Neuronal stem cell (in vitro differentiated cells): ENCODE results near the gene WDFY3.

ENCODE experiments used
- DNase-seq: peaks from one replicate; pipeline ENCODE4 v3.0.0-alpha.2; 2013; ENCODE audit warnings: low spot score
- H2AFZ ChIP-seq: one replicate; pipeline ENCODE4 v1.6.1; 2013; ENCODE audit warnings: mild to moderate bottlenecking, low read length, inconsistent platforms
- H2AK5ac ChIP-seq: 2 replicates; pipeline ENCODE4 v1.6.1; 2013; ENCODE audit warnings: low read depth, mild to moderate bottlenecking, inconsistent platforms, low read length, moderate library complexity, mixed read lengths
- H2BK120ac ChIP-seq: 2 replicates; pipeline ENCODE4 v1.6.1; 2013; ENCODE audit warnings: low read depth, mild to moderate bottlenecking, inconsistent platforms, low read length, moderate library complexity, mixed read lengths
- H2BK12ac ChIP-seq: one replicate; pipeline ENCODE4 v1.6.1; 2013; ENCODE audit warnings: low read length, inconsistent platforms
- H2BK15ac ChIP-seq: 2 replicates; pipeline ENCODE4 v1.6.1; 2013; ENCODE audit warnings: mild to moderate bottlenecking, low read length, inconsistent platforms, mixed read lengths
- H2BK5ac ChIP-seq: one replicate; pipeline ENCODE4 v1.6.1; 2013; ENCODE audit warnings: inconsistent platforms, mild to moderate bottlenecking, low read length, moderate library complexity
- H3K14ac ChIP-seq: one replicate; pipeline ENCODE4 v1.6.1; 2013; ENCODE audit warnings: low read length, inconsistent platforms
- H3K18ac ChIP-seq: 2 replicates; pipeline ENCODE4 v1.6.1; 2013; ENCODE audit warnings: low read length, inconsistent platforms
- H3K23ac ChIP-seq: 2 replicates; pipeline ENCODE4 v1.6.1; 2013; ENCODE audit warnings: low read depth, mild to moderate bottlenecking, mixed read lengths, low read length, inconsistent platforms; ENCODE audit not compliant: poor library complexity
- H3K27ac ChIP-seq: replicated peaks from 3 replicates; pipeline ENCODE4 v1.5.1; 2013; ENCODE audit warnings: low read length, inconsistent platforms
- H3K27me3 ChIP-seq, 3 experiments: 2 replicates each; pipeline ENCODE4 v1.6.1; 2013; ENCODE audit warnings: low read length in 3 of 3, mild to moderate bottlenecking in 2 of 3, inconsistent platforms in 1 of 3, low read depth in 1 of 3, mixed read lengths in 1 of 3, moderate library complexity in 1 of 3; ENCODE audit not compliant: control insufficient read depth in 3 of 3, insufficient read depth in 3 of 3
- H3K36me3 ChIP-seq, 2 donors: replicated peaks in 1 of 2; 2 replicates each; pipeline ENCODE4 v1.6.1; 2013; ENCODE audit warnings: low read length in 2 of 2; ENCODE audit not compliant: control insufficient read depth in 2 of 2, insufficient read depth in 2 of 2
- H3K4ac ChIP-seq: 2 replicates; pipeline ENCODE4 v1.6.1; 2013; ENCODE audit warnings: inconsistent platforms, mild to moderate bottlenecking, low read length, moderate library complexity
- H3K4me1 ChIP-seq, 2 donors: 1 replicate in 1 of 2; 2 replicates in 1 of 2; pipeline ENCODE4 v1.6.1; 2013; ENCODE audit warnings: low read length in 2 of 2, low read depth in 1 of 2; ENCODE audit not compliant: control insufficient read depth in 2 of 2, insufficient read depth in 1 of 2
- H3K4me2 ChIP-seq: one replicate; pipeline ENCODE4 v1.6.1; 2013; ENCODE audit warnings: mild to moderate bottlenecking, low read length, inconsistent platforms; ENCODE audit not compliant: insufficient read depth, poor library complexity, severe bottlenecking
- H3K4me3 ChIP-seq, 2 donors: 2 replicates each; pipeline ENCODE4 v1.5.1; 2013; ENCODE audit warnings: low read length in 2 of 2, mild to moderate bottlenecking in 2 of 2, inconsistent platforms in 1 of 2, moderate library complexity in 1 of 2
- H3K79me1 ChIP-seq: one replicate; pipeline ENCODE4 v1.6.1; 2013; ENCODE audit warnings: low read depth, mild to moderate bottlenecking, inconsistent platforms, low read length, moderate library complexity
- H3K9ac ChIP-seq: one replicate; pipeline ENCODE4 v1.6.1; 2013; ENCODE audit warnings: mild to moderate bottlenecking, low read depth, low read length, inconsistent platforms; ENCODE audit not compliant: poor library complexity
- H3K9me3 ChIP-seq, 2 donors: replicated peaks in 1 of 2; 2 replicates each; pipeline versions ENCODE3 to v1.6.1; 2013; ENCODE audit warnings: low read length in 2 of 2, mild to moderate bottlenecking in 2 of 2, inconsistent platforms in 1 of 2, low read depth in 1 of 2, mixed read lengths in 1 of 2, moderate library complexity in 1 of 2; ENCODE audit not compliant: control insufficient read depth in 2 of 2, insufficient read depth in 1 of 2
- H4K8ac ChIP-seq: one replicate; pipeline ENCODE4 v1.6.1; 2013; ENCODE audit warnings: low read depth, mild to moderate bottlenecking, inconsistent platforms, low read length, moderate library complexity
- H4K91ac ChIP-seq: one replicate; pipeline ENCODE4 v1.6.1; 2013; ENCODE audit warnings: low read length, low read depth, mild to moderate bottlenecking, inconsistent platforms; ENCODE audit not compliant: poor library complexity
- WGBS, 2 donors: extraction: QIAGEN DNeasy Blood & Tissue Kit; methylation state at CpG; one replicate each; pipeline ENCODE4 v1.1.7; 2013; ENCODE audit warnings: missing lambda C conversion rate in 2 of 2, mixed read lengths in 1 of 2; ENCODE audit not compliant: insufficient read length in 2 of 2, insufficient replicate concordance in 1 of 2; ENCODE audit errors: extremely low coverage in 2 of 2; 5-methylcytosine and 5-hydroxymethylcytosine counted together

WDFY3 gene

DNA sequence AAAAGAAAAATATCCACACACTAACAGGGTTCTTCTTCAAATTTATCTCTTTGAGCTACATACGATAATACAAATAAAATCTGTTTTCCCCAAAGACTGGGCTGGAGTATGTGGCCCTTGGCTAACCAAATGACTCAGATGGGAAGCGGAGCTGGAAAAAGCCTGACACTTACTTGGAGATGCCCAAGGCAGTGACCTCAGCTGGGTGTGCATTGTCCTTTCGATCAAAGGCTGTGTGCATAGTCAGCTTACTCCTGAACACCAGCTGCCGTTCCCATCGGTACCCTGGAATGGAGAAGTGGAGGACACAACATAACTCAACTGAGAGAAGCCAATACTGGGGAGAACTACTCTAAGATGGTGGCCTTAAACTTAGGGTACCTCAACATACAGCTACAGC lies 288.5 kb downstream of the WDFY3 start:
- Histone ChIP-seq H3K79me1 (peaks cover 2% of the 10 kb centered on the region), H3K9ac (no peak overlapping the region), H2AK5ac (no peak overlapping the region), H3K4me1 (peaks cover 3 to 19% of the 10 kb centered on the region in 2 donors), H2BK5ac (no peak overlapping the region), H3K4me2 (no peak overlapping the region), H3K4ac (no peak overlapping the region), H3K18ac (no peak overlapping the region), H3K23ac (no peak overlapping the region), H3K4me3 (no peak overlapping the region), H3K36me3 (peaks cover 12 to 94% of the 10 kb centered on the region in 2 donors), H3K27me3 (no peaks in the 10 kb centered on the region), H2BK12ac (no peak overlapping the region), H2AFZ (no peak overlapping the region), H3K9me3 (no peaks in the 10 kb centered on the region), H3K14ac (no peak overlapping the region), H3K27ac (no peak overlapping the region), H4K91ac (no peak overlapping the region), H2BK15ac (no peak overlapping the region), H4K8ac (no peak overlapping the region), H2BK120ac (no peak overlapping the region)
- no peak for DNase-seq
- no CpG with 5 or more reads among the region's 5 CpGs for WGBS, 2 donors

GRCh38 chr4:84677093-84677492 lies 289.4 kb downstream of the WDFY3 start:
- no CpG with 5 or more reads among the region's 9 CpGs for WGBS, 2 donors
- Histone ChIP-seq H4K91ac (no peak overlapping the region), H2BK12ac (no peak overlapping the region), H3K9me3 (no peaks in the 10 kb centered on the region), H2BK5ac (no peak overlapping the region), H3K4me1 (peaks cover 3 to 12% of the 10 kb centered on the region in 2 donors), H3K14ac (no peak overlapping the region), H3K4me2 (no peak overlapping the region), H3K27ac (no peak overlapping the region), H2BK15ac (no peak overlapping the region), H3K18ac (no peak overlapping the region), H3K4ac (no peak overlapping the region), H3K79me1 (peaks cover 2% of the 10 kb centered on the region), H2BK120ac (no peak overlapping the region), H3K27me3 (no peaks in the 10 kb centered on the region), H3K9ac (no peak overlapping the region), H3K36me3 (peaks cover 12 to 94% of the 10 kb centered on the region in 2 donors), H4K8ac (no peak overlapping the region), H2AK5ac (no peak overlapping the region), H3K4me3 (no peak overlapping the region), H3K23ac (no peak overlapping the region), H2AFZ (no peak overlapping the region)
- DNase-seq = no peak

- Histone ChIP-seq H3K4me2 (no peak overlapping the region), H2AK5ac (no peak overlapping the region), H2BK15ac (no peak overlapping the region), H3K18ac (no peak overlapping the region), H2BK120ac (no peak overlapping the region), H3K4me3 (no peak overlapping the region), H3K79me1 (no peaks in the 10 kb centered on the region), H3K14ac (no peak overlapping the region), H4K8ac (no peak overlapping the region), H2BK12ac (no peak overlapping the region), H2BK5ac (no peak overlapping the region), H3K4ac (no peak overlapping the region), H4K91ac (no peak overlapping the region), H3K23ac (no peak overlapping the region), H2AFZ (no peak overlapping the region), H3K36me3 (peaks cover 7 to 95% of the 10 kb centered on the region in 2 donors), H3K9ac (no peak overlapping the region), H3K9me3 (no peaks in the 10 kb centered on the region), H3K27ac (no peak overlapping the region), H3K4me1 (peaks cover 0 to 2% of the 10 kb centered on the region in 2 donors), H3K27me3 (no peaks in the 10 kb centered on the region)
- DNase-seq = no peak
- no CpG with 5 or more reads among the region's 1 CpG for WGBS, 2 donors
Measured at GRCh38 chr4:84673475-84674240, 292.8 kb downstream of the WDFY3 start.

DNA sequence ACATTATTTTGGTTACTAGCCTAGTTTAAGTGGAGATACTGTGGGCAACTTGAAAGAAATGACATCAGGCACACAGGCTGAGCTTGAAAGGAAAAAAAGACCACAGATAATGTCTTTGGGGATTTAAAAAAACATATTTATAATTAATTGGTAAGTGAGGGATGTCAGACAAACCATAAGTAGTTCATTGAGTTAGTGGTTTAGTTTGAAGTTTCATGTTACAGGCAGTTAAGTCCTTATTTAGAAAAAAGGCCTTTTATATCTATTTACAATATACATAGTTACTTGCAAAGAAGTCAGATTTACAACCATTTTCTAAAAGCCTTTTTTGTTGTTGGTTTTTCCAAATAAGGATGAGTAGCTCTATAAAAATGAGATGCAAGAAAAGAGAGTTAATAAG lies 294.3 kb downstream of the WDFY3 start:
- Histone ChIP-seq H3K36me3 (peaks cover under 1 to 95% of the 10 kb centered on the region in 2 donors), H2BK12ac (no peak overlapping the region), H2AFZ (no peak overlapping the region)

More for the DNA sequence above, 294.3 kb downstream of the WDFY3 start:
- no peak overlapping the region for H3K27ac ChIP-seq
- no peak overlapping the region for H3K23ac ChIP-seq
- H2BK15ac ChIP-seq = no peak overlapping the region
- no peak overlapping the region for H2BK120ac ChIP-seq
- no peak overlapping the region for H3K4ac ChIP-seq
- H3K9ac ChIP-seq = no peak overlapping the region
- H3K4me3 ChIP-seq = no peak overlapping the region
- H2BK5ac ChIP-seq = no peak overlapping the region
- no peak overlapping the region for H3K14ac ChIP-seq
- DNase-seq = no peak
- no peak overlapping the region for H4K91ac ChIP-seq
- H3K4me1 ChIP-seq = no peaks in the 10 kb centered on the region
- no peak overlapping the region for H4K8ac ChIP-seq
- no peak overlapping the region for H3K4me2 ChIP-seq
- H3K18ac ChIP-seq = no peak overlapping the region
- no peaks in the 10 kb centered on the region for H3K9me3 ChIP-seq
- no peak overlapping the region for H2AK5ac ChIP-seq
- H3K79me1 ChIP-seq = no peaks in the 10 kb centered on the region
- H3K27me3 ChIP-seq = no peaks in the 10 kb centered on the region
